Measurements from ENCODE around the gene LRCOL1. TPM values are rescaled to one million over a fixed set of nuclear protein-coding genes. Genes with fewer than 3 reads are reported as not detected.

The LRCOL1 gene
- total and polyA plus RNA-seq, 7 donors = 0.49 to 1.4 (median 0.55) TPM; not detected in 4

DNA sequence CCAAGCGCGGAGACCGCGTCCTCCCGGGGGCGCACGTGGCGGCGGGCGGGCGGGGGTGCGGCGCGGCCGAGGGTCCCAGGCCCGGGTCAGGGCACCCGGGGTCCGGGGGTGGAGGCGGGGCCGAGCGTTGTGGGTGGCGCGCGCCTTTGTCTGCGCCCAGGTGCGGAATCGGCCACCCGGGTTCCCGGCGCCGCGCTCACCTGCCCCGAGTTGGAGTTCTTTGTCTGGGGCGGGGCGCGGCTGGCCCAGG, 50.1 kb downstream of the LRCOL1 start:
- no peak for DNase-seq
- Histone ChIP-seq H3K4me1 (peaks cover 0 to 23% (median 19%) of the 10 kb centered on the region in 4 donors), H3K9me3 (no peaks in the 10 kb centered on the region), H3K27me3 (no peaks in the 10 kb centered on the region), H3K4me3 (peak overlapping the region; percentile 37 to 69 (median 58)), H3K27ac (peak overlapping the region in 1 of 4 donors; percentile 31), H3K36me3 (peaks cover 0 to under 1% (median 0%) of the 10 kb centered on the region in 4 donors)
- TF ChIP-seq POLR2AphosphoS5 (IDR thresholded peaks at IDR 0.05) = no peak
- no peak for TF ChIP-seq EP300 (IDR thresholded peaks at IDR 0.05)
- TF ChIP-seq, protein P1, sequence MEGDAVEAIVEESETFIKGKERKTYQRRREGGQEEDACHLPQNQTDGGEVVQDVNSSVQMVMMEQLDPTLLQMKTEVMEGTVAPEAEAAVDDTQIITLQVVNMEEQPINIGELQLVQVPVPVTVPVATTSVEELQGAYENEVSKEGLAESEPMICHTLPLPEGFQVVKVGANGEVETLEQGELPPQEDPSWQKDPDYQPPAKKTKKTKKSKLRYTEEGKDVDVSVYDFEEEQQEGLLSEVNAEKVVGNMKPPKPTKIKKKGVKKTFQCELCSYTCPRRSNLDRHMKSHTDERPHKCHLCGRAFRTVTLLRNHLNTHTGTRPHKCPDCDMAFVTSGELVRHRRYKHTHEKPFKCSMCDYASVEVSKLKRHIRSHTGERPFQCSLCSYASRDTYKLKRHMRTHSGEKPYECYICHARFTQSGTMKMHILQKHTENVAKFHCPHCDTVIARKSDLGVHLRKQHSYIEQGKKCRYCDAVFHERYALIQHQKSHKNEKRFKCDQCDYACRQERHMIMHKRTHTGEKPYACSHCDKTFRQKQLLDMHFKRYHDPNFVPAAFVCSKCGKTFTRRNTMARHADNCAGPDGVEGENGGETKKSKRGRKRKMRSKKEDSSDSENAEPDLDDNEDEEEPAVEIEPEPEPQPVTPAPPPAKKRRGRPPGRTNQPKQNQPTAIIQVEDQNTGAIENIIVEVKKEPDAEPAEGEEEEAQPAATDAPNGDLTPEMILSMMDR (IDR thresholded peaks at IDR 0.05) = no peak
- no peak for TF ChIP-seq POLR2A (IDR thresholded peaks at IDR 0.05)
- intact Hi-C loops (cut with DNase I) = no loop called here
- 1% methylated on average over 36 of the region's 36 CpGs for WGBS, 2 donors

DNA sequence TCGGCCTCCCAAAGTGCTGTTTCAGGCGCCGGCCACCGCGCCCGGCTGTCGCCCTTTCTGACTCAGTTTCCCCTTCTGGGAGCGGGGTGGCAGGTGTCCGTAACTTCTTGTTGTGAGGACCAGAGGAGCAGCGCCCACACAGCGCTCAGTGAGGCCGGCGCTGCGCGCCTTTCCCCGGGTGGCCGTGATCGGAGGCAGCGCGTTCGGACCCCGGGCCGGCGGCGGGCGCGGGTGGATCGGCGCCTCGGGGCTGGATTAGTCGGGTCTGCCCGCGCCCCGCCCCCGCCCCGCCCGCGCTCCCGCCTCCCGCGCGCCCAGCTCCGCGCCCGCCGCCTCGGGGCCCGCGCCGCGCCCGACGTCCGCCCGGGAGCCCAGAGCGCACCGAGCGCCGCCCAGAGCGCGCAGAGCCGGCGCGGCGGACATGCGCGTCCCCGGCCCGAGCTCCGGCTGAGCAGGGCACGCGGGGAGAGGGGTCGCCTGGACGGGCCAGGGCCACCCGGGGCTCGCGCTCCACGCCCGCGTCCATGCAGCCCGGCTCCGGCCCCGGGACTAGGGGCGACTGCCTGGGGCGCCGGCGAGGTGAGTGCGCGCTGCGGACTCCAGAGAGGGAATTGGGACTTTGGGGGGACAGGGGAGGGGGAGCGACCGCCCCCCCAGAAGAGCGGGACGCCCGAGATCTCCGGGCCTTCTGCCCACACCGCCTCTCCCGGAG, 50.6 kb downstream of the LRCOL1 start:
- H3K4me1 ChIP-seq = peaks cover 0 to 23% (median 19%) of the 10 kb centered on the region in 4 donors
- H3K27me3 ChIP-seq = no peaks in the 10 kb centered on the region
- H3K36me3 ChIP-seq = no peaks in the 10 kb centered on the region
- peak overlapping the region; percentile 37 to 69 (median 58) for H3K4me3 ChIP-seq
- H3K27ac ChIP-seq = peak overlapping the region in 1 of 4 donors; percentile 31
- DNase-seq = no peak
- no peaks in the 10 kb centered on the region for H3K9me3 ChIP-seq
- intact Hi-C loops (cut with DNase I) = no loop called here
- WGBS, 2 donors = 1% methylated on average over 98 of the region's 98 CpGs
- TF ChIP-seq POLR2A (IDR thresholded peaks at IDR 0.05) (no peak), POLR2AphosphoS5 (IDR thresholded peaks at IDR 0.05) (no peak), EP300 (IDR thresholded peaks at IDR 0.05) (no peak)
- TF ChIP-seq, protein P1 (IDR thresholded peaks at IDR 0.05) = no peak

DNA sequence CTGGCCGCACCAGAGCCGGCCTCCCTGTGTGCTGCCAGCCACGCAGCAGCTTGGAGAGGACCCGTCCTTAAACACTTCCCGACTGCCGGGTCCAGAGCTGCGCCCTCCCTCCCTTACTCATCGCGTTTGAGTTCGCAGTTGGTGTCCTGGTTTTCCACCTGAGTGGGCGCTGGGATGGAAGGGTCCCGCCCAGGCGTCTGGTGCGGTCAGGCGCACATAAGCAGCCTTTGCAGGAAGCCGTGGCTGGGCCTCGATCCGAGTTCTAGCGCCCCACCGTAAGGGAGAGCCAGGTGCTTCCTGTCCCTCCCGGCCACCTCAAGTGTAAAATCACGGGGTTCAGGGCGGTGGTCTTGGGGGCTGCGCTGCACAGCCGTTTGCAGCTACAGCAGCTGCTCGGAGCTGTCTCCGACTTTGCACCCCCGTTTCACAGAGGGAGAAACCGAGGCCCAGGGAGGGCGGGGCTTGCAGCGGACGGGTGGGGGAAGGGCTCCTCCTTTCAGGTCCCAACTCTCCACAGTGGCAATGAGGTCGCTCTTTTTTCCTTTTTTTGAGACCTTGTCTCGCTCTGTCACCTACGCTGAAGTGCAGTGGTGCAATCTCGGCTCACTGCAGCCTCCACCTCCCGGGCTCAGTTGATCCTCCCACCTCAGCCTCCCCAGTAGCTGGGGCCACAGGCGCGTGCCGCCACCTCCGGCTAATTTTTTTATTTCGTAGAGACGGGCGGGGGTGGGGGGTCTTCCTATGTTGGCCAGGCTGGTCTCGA, 51.3 kb downstream of the LRCOL1 start:
- 41 to 66% methylated on average over 45 of the region's 45 CpGs for WGBS, 2 donors
- DNase-seq = no peak
- no peak overlapping the region for H3K27ac ChIP-seq
- no peaks in the 10 kb centered on the region for H3K36me3 ChIP-seq
- no peaks in the 10 kb centered on the region for H3K9me3 ChIP-seq
- H3K4me3 ChIP-seq = peak overlapping the region; percentile 31 to 69 (median 58)
- TF ChIP-seq POLR2A (IDR thresholded peaks at IDR 0.05) (no peak), EP300 (IDR thresholded peaks at IDR 0.05) (no peak), POLR2AphosphoS5 (IDR thresholded peaks at IDR 0.05) (no peak)
- TF ChIP-seq, protein P1 (IDR thresholded peaks at IDR 0.05) = no peak
- peaks cover 0 to 23% (median 19%) of the 10 kb centered on the region in 4 donors for H3K4me1 ChIP-seq
- intact Hi-C loops (cut with DNase I) = no loop called here
- H3K27me3 ChIP-seq = no peaks in the 10 kb centered on the region

DNA sequence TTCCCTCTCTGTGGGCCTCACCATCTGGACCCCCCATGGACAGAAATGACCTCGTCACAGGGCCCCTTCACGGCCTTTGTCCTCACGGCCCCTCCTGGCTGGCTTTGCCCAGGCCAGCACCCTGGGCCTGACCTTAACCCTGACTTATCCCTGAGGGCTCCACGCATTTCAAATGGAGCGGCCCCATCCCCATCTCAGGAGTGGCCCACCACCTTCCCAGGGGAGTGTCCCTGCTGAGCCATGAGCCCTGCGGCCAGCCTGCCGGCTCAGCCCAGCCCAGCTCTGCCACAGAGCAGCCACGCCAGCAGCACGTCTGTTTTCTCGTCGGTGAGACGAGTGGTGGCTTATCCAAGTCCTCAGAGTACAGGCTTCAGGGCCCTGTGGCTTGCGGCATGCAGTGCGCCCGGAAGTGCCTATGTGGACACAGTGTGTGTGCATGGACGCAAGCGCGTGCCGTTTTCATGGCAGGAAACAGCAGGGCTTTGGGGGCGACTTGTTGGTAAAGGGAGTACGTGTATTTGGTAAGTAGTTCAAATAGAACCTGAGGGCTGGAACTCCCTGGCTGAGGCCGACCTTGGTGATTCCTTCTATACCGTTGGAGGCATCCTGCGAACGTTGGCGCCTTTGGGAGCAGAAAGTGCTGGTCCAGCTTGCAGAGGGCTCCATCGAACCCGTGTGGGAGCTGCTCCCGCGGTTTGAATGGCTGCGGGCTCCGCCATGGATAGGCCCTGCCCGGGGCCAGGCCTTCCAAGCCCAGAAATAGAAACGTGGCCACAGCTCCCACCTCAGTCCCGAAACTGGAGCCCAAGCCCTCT, 52.1 kb downstream of the LRCOL1 start:
- Histone ChIP-seq H3K36me3 (peaks cover 0 to 6% (median 0%) of the 10 kb centered on the region in 4 donors), H3K4me3 (no peak overlapping the region), H3K9me3 (no peaks in the 10 kb centered on the region), H3K4me1 (peaks cover 0 to 23% (median 19%) of the 10 kb centered on the region in 4 donors), H3K27me3 (no peaks in the 10 kb centered on the region), H3K27ac (no peak overlapping the region)
- TF ChIP-seq EP300 (IDR thresholded peaks at IDR 0.05) (no peak), POLR2AphosphoS5 (IDR thresholded peaks at IDR 0.05) (no peak), POLR2A (IDR thresholded peaks at IDR 0.05) (no peak)
- TF ChIP-seq, protein P1 (IDR thresholded peaks at IDR 0.05) = no peak
- DNase-seq = no peak
- 66 to 86% methylated on average over 35 of the region's 35 CpGs for WGBS, 2 donors
- intact Hi-C loops (cut with DNase I) = no loop called here
